22Rv1 (cell line): ENCODE results near the gene SENP7.

ENCODE experiments used
- ZFX ChIP-seq: fragments of 450-650 bp; IDR thresholded peaks from 2 replicates; pipeline ENCODE4 v1.6.1; 2017; ENCODE audit warnings: antibody characterized with exemption, borderline replicate concordance
- TF ChIP-seq, protein P1 (sequence below): fragments of 450-650 bp; IDR thresholded peaks from 2 replicates; pipeline ENCODE4 v1.5.1; 2017; ENCODE audit warnings: mild to moderate bottlenecking

DNA sequence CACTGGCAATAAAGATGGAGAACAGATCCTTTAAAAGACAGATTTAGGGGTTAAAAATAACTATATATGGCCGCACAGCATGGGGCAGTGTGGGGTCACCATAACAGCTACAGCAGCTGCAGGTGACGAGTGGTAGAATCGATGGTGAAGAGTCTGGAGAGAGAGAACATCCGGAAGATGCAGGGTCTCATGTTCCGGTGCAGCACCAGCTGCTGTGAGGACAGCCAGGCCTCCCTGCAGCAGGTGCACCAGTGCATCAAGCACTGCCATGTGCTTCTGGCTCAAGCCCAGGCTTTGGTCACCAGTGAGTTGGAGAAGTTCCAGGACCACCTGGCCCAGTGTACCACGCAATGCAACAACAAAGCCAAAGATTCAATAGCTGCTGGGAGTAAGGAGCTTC lies 98.9 kb downstream of the SENP7 start:
- TF ChIP-seq, protein P1, sequence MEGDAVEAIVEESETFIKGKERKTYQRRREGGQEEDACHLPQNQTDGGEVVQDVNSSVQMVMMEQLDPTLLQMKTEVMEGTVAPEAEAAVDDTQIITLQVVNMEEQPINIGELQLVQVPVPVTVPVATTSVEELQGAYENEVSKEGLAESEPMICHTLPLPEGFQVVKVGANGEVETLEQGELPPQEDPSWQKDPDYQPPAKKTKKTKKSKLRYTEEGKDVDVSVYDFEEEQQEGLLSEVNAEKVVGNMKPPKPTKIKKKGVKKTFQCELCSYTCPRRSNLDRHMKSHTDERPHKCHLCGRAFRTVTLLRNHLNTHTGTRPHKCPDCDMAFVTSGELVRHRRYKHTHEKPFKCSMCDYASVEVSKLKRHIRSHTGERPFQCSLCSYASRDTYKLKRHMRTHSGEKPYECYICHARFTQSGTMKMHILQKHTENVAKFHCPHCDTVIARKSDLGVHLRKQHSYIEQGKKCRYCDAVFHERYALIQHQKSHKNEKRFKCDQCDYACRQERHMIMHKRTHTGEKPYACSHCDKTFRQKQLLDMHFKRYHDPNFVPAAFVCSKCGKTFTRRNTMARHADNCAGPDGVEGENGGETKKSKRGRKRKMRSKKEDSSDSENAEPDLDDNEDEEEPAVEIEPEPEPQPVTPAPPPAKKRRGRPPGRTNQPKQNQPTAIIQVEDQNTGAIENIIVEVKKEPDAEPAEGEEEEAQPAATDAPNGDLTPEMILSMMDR = no peak
- no peak for TF ChIP-seq ZFX
